Ascending aorta (tissue), 2 donors: Measurements from ENCODE around the gene MIER1. TPM values are rescaled to one million over a fixed set of nuclear protein-coding genes. Genes with fewer than 3 reads are reported as not detected.
A peak's percentile ranks its signal among the peaks of the same experiment; 100 is the strongest.

Experiments
- DNase-seq, 2 donors: peaks; one replicate each; pipeline ENCODE4 v3.0.0-alpha.2; 2019; ENCODE audit warnings: low spot score in 2 of 2
- H3K27ac ChIP-seq, 2 donors: fragments of 200-600 bp; sonication (generic); one replicate each; pipeline ENCODE4 v1.5.1; 2016 to 2017; ENCODE audit warnings: mild to moderate bottlenecking in 1 of 2
- H3K27me3 ChIP-seq: fragments of 200-600 bp; sonication (generic); one replicate; pipeline ENCODE4 v1.5.1; 2017
- H3K36me3 ChIP-seq, 2 donors: fragments of 200-600 bp; sonication (generic); one replicate each; pipeline ENCODE4 v1.5.1; 2016
- H3K4me1 ChIP-seq, 2 donors: fragments of 200-600 bp; sonication (generic); one replicate each; pipeline ENCODE4 v1.5.1; 2016 to 2017; ENCODE audit warnings: mild to moderate bottlenecking in 1 of 2
- H3K4me3 ChIP-seq, 2 donors: fragments of 200-600 bp; sonication (generic); one replicate each; pipeline ENCODE4 v1.5.1; 2016 to 2017; ENCODE audit warnings: mild to moderate bottlenecking in 1 of 2
- H3K9me3 ChIP-seq, 2 donors: fragments of 200-600 bp; sonication (generic); one replicate each; pipeline ENCODE4 v1.5.1; 2016
- intact Hi-C: fragments of 100-400 bp; cut with DNase I; formaldehyde crosslinking; loops from one replicate; pipeline ENCODE4 v1.15.1; 2023
- total RNA-seq: library from RNA; depleted of rRNA; stranded (reverse); fragments of >200 nt; gene quantifications from one replicate; pipeline ENCODE4 v1.1.0, GENCODE V29; 2016
- TF ChIP-seq, protein P1 (sequence below), 3 experiments: fragments of 200-600 bp in 2 of 3; fragments of 450-650 bp in 1 of 3; sonication (generic) in 2 of 3; IDR thresholded peaks; one replicate each; pipeline ENCODE4 v1.5.1; 2016 to 2019; ENCODE audit warnings: antibody characterized with exemption in 3 of 3, mild to moderate bottlenecking in 1 of 3, moderate library complexity in 1 of 3

Gene MIER1
- total RNA-seq, 1 donor from 2014 or later: 18.4 TPM

DNA sequence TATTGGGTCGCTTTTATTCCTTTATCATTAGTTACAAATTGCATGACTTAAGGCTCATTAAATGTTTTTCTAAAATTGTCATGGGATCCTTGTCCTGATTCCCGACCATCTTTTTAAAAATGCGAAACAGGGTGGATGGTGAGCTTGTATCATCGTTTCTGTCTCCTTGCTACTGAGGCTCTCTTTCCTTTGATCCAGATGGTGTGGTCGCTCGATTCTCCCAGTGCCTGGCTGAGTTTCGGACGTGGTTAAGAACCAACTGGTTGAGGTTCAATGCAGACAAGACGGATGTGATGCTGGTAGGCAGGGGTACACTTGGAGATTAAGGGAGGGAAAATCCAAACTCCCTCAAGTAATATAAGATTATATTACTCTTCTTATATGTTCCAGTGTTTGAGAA is 1.2 kb downstream of the MIER1 start:
- TF ChIP-seq, protein P1, sequence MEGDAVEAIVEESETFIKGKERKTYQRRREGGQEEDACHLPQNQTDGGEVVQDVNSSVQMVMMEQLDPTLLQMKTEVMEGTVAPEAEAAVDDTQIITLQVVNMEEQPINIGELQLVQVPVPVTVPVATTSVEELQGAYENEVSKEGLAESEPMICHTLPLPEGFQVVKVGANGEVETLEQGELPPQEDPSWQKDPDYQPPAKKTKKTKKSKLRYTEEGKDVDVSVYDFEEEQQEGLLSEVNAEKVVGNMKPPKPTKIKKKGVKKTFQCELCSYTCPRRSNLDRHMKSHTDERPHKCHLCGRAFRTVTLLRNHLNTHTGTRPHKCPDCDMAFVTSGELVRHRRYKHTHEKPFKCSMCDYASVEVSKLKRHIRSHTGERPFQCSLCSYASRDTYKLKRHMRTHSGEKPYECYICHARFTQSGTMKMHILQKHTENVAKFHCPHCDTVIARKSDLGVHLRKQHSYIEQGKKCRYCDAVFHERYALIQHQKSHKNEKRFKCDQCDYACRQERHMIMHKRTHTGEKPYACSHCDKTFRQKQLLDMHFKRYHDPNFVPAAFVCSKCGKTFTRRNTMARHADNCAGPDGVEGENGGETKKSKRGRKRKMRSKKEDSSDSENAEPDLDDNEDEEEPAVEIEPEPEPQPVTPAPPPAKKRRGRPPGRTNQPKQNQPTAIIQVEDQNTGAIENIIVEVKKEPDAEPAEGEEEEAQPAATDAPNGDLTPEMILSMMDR (IDR thresholded peaks at IDR 0.05): no peak
- no peaks in the 10 kb centered on the region for H3K36me3 ChIP-seq
- H3K4me1 ChIP-seq: peaks cover 10% of the 10 kb centered on the region in 2 donors
- no peak for DNase-seq
- no peaks in the 10 kb centered on the region for H3K9me3 ChIP-seq
- H3K27ac ChIP-seq: peak overlapping the region; percentile 85 to 95
- H3K27me3 ChIP-seq: no peaks in the 10 kb centered on the region
- H3K4me3 ChIP-seq: peak overlapping the region; percentile 71 to 74
- intact Hi-C loops: loop anchor here (2.0 to 10.0 kb wide), 4 partner anchors 383 to 909 kb away; partner anchors contain the start of genes GNG12 and SERBP1

DNA sequence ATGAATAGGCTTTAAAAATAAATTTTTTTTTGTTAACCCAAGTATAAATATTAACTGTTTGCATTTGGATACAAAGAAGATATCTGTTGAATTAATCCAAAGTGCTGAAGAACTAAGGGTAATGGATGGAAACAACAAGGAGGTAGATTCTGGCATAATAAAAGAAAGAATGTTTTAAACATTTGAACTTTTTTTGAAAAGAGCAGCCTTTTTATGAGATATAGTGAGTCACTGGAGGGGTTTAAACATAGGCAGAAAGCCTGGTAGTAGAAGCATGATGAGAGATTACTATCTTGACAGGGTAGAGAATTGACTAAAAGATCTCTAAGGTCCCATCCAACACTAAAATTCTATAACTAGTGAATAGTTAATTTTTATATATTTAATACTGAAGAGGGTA is 2.7 kb downstream of the MIER1 start:
- Histone ChIP-seq H3K4me3 (no peak overlapping the region), H3K27me3 (no peaks in the 10 kb centered on the region), H3K4me1 (peaks cover 10 to 15% of the 10 kb centered on the region in 2 donors), H3K27ac (no peak overlapping the region), H3K36me3 (no peaks in the 10 kb centered on the region), H3K9me3 (no peaks in the 10 kb centered on the region)
- no peak for DNase-seq
- intact Hi-C loops: loop anchor here (10.0 kb wide), 3 partner anchors 507 to 907 kb away; partner anchors contain the start of genes GNG12 and SERBP1
- TF ChIP-seq, protein P1 (IDR thresholded peaks at IDR 0.05): no peak

DNA sequence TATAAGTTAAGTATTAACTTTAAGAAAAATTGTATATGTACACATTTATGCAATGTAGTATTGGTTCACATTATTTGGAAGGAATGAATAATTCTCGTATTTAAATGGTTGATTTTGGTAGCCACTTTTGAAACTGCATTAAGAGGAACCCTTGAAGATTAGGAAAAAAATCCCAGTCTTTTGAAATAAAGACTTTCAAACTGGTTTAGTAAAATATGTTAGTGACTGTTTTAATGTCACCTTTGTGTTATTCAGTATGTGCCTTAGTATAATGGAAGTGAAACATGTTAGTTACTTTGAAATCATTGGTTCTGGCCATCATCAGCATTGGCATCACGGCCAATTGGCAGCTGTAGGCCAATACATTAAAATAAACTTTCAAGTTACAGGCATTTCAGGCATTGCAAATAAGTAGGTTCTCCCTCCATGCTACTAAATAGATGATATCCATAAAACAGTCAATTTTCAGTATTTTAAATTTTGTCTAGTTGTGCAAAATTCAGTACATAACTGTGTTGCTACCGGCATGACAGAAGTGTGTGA is 4.4 kb downstream of the MIER1 start:
- Histone ChIP-seq H3K27me3 (no peaks in the 10 kb centered on the region), H3K36me3 (no peaks in the 10 kb centered on the region), H3K4me3 (peak overlapping the region; percentile 74 to 97), H3K27ac (peak overlapping the region; percentile 95 to 100), H3K9me3 (no peaks in the 10 kb centered on the region), H3K4me1 (peaks cover 0 to 29% of the 10 kb centered on the region in 2 donors)
- intact Hi-C loops: loop anchor here (10.0 kb wide), 3 partner anchors 506 to 906 kb away; partner anchors contain the start of genes GNG12 and SERBP1
- TF ChIP-seq, protein P1 (IDR thresholded peaks at IDR 0.05): no peak
- DNase-seq: no peak

DNA sequence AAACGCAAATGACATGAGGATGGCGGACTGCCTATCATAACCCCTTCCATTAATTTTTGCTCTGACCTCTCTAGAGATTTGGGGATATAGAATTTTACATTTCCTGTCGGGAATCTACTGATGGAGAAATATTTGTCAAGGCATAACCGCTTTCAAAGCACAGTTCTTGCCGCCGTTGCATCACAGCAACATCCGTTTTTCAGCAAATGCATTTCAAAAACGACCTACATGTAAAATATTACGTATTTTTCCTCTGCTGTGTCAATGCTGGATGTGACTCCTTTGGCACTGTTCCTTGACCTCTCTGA is 4.9 kb downstream of the MIER1 start:
- H3K27me3 ChIP-seq: no peaks in the 10 kb centered on the region
- intact Hi-C loops: loop anchor here (10.0 kb wide), 3 partner anchors 505 to 905 kb away; partner anchors contain the start of genes GNG12 and SERBP1

DNA sequence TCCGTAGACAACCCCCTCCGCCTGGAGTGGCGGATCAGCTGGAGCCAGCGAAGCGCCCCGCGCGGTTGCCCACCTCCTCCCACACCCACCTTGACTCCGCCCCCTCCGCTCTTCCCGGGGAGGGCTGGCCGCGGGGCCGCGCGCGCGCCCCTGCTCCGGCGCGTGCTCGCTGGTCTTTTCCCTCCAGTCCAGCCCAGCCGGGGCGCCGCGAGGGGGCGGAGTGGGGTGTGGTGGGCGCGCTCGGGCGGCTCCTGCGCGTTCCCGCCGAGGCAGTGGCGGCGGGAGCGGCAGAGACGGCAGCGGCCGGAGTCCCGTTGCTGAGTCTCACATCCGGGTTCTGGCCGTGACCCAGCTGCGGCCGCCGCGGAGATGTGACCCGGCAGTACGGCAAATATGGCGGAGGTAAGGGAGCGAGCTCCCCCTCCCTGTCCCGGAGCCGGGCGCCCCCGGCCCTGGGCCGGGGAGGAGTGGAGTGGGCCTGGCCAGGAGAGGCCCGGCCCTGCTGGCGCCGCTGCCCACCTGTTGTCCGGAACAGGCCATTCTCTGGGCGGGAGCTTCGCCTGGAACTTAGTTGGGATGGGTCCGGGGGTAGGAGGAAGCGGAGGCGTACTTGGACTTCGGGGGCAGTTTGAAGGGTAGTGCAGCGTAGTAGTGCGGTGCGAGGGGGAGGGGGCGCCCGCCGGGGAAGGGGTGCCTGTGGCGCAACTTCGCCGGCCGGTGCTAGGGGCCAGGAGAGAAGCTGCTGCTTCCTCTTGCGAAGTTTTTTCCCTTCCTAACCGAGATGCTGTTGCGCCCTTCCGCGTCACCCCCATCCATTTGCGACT is 5.4 kb downstream of the MIER1 start:
- TF ChIP-seq, protein P1 (IDR thresholded peaks at IDR 0.05): peak in 2 of 3 experiments; percentile 21 to 31
- Histone ChIP-seq H3K36me3 (no peaks in the 10 kb centered on the region), H3K4me1 (peaks cover 0 to 36% of the 10 kb centered on the region in 2 donors), H3K4me3 (peak overlapping the region; percentile 74 to 97), H3K27me3 (no peaks in the 10 kb centered on the region), H3K9me3 (no peaks in the 10 kb centered on the region), H3K27ac (peak overlapping the region; percentile 95 to 100)
- peak; percentile 90 to 98 for DNase-seq
- intact Hi-C loops: loop anchor here (5.0 to 10.0 kb wide), 4 partner anchors 122 to 905 kb away; partner anchors contain the start of genes GNG12, SERBP1 and SLC35D1

More for the DNA sequence above, 4.9 kb downstream of the MIER1 start:
- TF ChIP-seq, protein P1 (IDR thresholded peaks at IDR 0.05): no peak
- DNase-seq: no peak
- Histone ChIP-seq H3K4me1 (peaks cover 0 to 32% of the 10 kb centered on the region in 2 donors), H3K36me3 (no peaks in the 10 kb centered on the region), H3K4me3 (peak overlapping the region; percentile 74 to 97), H3K9me3 (no peaks in the 10 kb centered on the region), H3K27ac (peak overlapping the region; percentile 95 to 100)
